PC-3 (cell line): ENCODE results near the gene TMCC3. TPM values are rescaled to one million over a fixed set of nuclear protein-coding genes. Genes with fewer than 3 reads are reported as not detected.

Experiments
- ATAC-seq: fragments of 200-7000 bp; cut with Tn5 transposase; 2 replicates; pipeline ENCODE4 v1.9.1; 2020; ENCODE audit warnings: mild to moderate bottlenecking, moderate library complexity
- BruUV-seq: library from RNA; stranded (reverse); fragments of 400-500 nt; replicated peaks from 2 replicates; lab custom pipeline; 2021; lab: Mats Ljungman, UMichigan
- CTCF ChIA-PET: fragments of 300-600 bp; sonication (Branson Sonifier 250); formaldehyde crosslinking; loops from one replicate; lab custom pipeline; 2022; ENCODE audit warnings: antibody characterized with exemption; lab: Charles Lee
- POLR2A ChIA-PET: fragments of 300-600 bp; sonication (Branson Sonifier 250); formaldehyde crosslinking; loops from one replicate; lab custom pipeline; 2022; ENCODE audit warnings: antibody characterized with exemption; ENCODE audit not compliant: unreplicated experiment; lab: Charles Lee
- DNase-seq: peaks from one replicate; pipeline ENCODE4 v3.0.0-alpha.2; 2015
- H2AFZ ChIP-seq: fragments of 300-600 bp; sonication (generic); 2 replicates; pipeline ENCODE4 v1.6.0; 2016; ENCODE audit warnings: antibody characterized with exemption, low read length
- H3F3A ChIP-seq: fragments of 300-600 bp; sonication (generic); one replicate; pipeline ENCODE4 v1.6.0; 2017; ENCODE audit warnings: antibody characterized with exemption, low read length, control low read depth, mild to moderate bottlenecking; ENCODE audit not compliant: unreplicated experiment
- H3K27ac ChIP-seq: fragments of 300-600 bp; sonication (generic); 2 replicates; pipeline ENCODE4 v1.5.1; 2016; ENCODE audit warnings: mild to moderate bottlenecking, low read length
- H3K27me3 ChIP-seq: fragments of 300-600 bp; sonication (generic); 2 replicates; pipeline ENCODE4 v1.6.1; 2016; ENCODE audit warnings: low read length, mixed read lengths
- H3K36me3 ChIP-seq: fragments of 300-600 bp; sonication (generic); 2 replicates; pipeline ENCODE4 v1.6.1; 2016; ENCODE audit warnings: low read depth, mixed run types, low read length, mixed read lengths
- H3K4me1 ChIP-seq: fragments of 300-600 bp; sonication (generic); 2 replicates; pipeline ENCODE4 v1.5.1; 2016; ENCODE audit warnings: low read length; ENCODE audit not compliant: insufficient read depth
- H3K4me2 ChIP-seq: fragments of 300-600 bp; sonication (generic); 2 replicates; pipeline ENCODE4 v1.6.0; 2016; ENCODE audit warnings: low read length
- H3K4me3 ChIP-seq: fragments of 300-600 bp; sonication (generic); 2 replicates; pipeline ENCODE4 v1.5.1; 2016; ENCODE audit warnings: mild to moderate bottlenecking, low read length, mixed read lengths
- H3K79me2 ChIP-seq: fragments of 300-600 bp; sonication (generic); 2 replicates; pipeline ENCODE4 v1.6.1; 2017; ENCODE audit warnings: low read length, mixed read lengths
- H3K9ac ChIP-seq: fragments of 300-600 bp; sonication (generic); 2 replicates; pipeline ENCODE4 v1.6.0; 2016; ENCODE audit warnings: mild to moderate bottlenecking, low read length
- H3K9me2 ChIP-seq: fragments of 300-600 bp; sonication (generic); replicated peaks from 2 replicates; pipeline ENCODE4 v1.6.1; 2016; ENCODE audit warnings: mixed run types, low read length, mixed read lengths
- H3K9me3 ChIP-seq: fragments of 300-600 bp; sonication (generic); 2 replicates; pipeline ENCODE4 v1.6.1; 2016; ENCODE audit warnings: low read length, mixed read lengths
- H4K20me1 ChIP-seq: fragments of 300-600 bp; sonication (generic); 2 replicates; pipeline ENCODE4 v1.6.1; 2016; ENCODE audit warnings: low read length, mixed read lengths
- EZH2 ChIP-seq: fragments of 300-600 bp; sonication (generic); IDR thresholded peaks from one replicate; pipeline ENCODE4 v1.6.1; 2017; ENCODE audit warnings: antibody characterized with exemption, mild to moderate bottlenecking, low read length; ENCODE audit not compliant: unreplicated experiment
- EZH2phosphoT487 ChIP-seq: fragments of 300-600 bp; sonication (generic); IDR thresholded peaks from 2 replicates; pipeline ENCODE4 v1.6.1; 2018; ENCODE audit warnings: mild to moderate bottlenecking, antibody characterized with exemption, low read length, borderline replicate concordance
- intact Hi-C: fragments of 100-400 bp; cut with micrococcal nuclease; formaldehyde crosslinking; loops from 2 replicates; pipeline ENCODE4 v1.9.0; 2023
- total RNA-seq: library from RNA; depleted of rRNA; stranded (reverse); fragments of >200 nt; gene quantifications from 2 replicates; pipeline ENCODE4 v1.2.3, GENCODE V29; 2014
- TF ChIP-seq, protein P1 (sequence below): fragments of 300-600 bp; sonication (generic); conservative IDR thresholded peaks from 2 replicates; pipeline ENCODE4 v1.5.1; 2017; ENCODE audit warnings: antibody characterized with exemption, low read depth, mild to moderate bottlenecking, low read length

TMCC3 gene
- total RNA-seq, 1 experiment from 2014 or later = 6.5 TPM

DNA sequence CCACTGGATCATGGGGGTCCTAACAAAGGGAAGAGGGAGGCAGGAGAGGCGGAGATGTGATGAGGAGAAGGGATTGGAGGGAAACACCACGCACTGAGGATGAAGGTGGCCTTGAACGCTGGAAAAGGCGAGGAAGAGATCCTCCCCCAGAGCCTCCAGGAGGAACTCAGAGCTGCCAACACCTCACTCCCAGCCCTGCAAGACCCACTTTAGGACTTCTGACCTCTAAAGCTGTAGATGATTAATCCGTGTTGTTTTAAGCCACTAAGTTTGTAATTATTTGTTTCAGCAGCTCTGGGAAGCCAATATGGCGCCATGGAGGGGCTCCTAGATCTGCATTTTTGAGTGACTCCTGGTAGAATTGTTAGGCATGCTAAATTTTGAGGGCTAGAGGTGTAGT is 116.1 kb downstream of the TMCC3 start:
- H3K4me3 ChIP-seq = no peak overlapping the region
- no peak overlapping the region for H3K4me2 ChIP-seq
- H3K9me3 ChIP-seq = no peaks in the 10 kb centered on the region
- H3K36me3 ChIP-seq = no peaks in the 10 kb centered on the region
- intact Hi-C loops = no loop called here
- TF ChIP-seq, protein P1, sequence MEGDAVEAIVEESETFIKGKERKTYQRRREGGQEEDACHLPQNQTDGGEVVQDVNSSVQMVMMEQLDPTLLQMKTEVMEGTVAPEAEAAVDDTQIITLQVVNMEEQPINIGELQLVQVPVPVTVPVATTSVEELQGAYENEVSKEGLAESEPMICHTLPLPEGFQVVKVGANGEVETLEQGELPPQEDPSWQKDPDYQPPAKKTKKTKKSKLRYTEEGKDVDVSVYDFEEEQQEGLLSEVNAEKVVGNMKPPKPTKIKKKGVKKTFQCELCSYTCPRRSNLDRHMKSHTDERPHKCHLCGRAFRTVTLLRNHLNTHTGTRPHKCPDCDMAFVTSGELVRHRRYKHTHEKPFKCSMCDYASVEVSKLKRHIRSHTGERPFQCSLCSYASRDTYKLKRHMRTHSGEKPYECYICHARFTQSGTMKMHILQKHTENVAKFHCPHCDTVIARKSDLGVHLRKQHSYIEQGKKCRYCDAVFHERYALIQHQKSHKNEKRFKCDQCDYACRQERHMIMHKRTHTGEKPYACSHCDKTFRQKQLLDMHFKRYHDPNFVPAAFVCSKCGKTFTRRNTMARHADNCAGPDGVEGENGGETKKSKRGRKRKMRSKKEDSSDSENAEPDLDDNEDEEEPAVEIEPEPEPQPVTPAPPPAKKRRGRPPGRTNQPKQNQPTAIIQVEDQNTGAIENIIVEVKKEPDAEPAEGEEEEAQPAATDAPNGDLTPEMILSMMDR = no peak
- no peak for TF ChIP-seq EZH2phosphoT487
- TF ChIP-seq EZH2 = no peak
- H2AFZ ChIP-seq = no peak overlapping the region
- no TSS peak for BruUV-seq
- ATAC-seq = no peak
- no peaks in the 10 kb centered on the region for H3K4me1 ChIP-seq
- no peak overlapping the region for H3K9ac ChIP-seq
- ChIA-PET CTCF (interaction anchor here (0.5 to 0.6 kb wide), 2 partner anchors 178 to 1542 kb away, joined by 3 read pairs; no protein-coding TSS in a partner anchor), POLR2A (no interaction called here)
- no peak overlapping the region for H3K27ac ChIP-seq
- H3F3A ChIP-seq = no peaks in the 10 kb centered on the region
- H3K79me2 ChIP-seq = no peaks in the 10 kb centered on the region
- H3K27me3 ChIP-seq = no peaks in the 10 kb centered on the region
- no peak for DNase-seq
- no peaks in the 10 kb centered on the region for H3K9me2 ChIP-seq
- H4K20me1 ChIP-seq = no peaks in the 10 kb centered on the region

DNA sequence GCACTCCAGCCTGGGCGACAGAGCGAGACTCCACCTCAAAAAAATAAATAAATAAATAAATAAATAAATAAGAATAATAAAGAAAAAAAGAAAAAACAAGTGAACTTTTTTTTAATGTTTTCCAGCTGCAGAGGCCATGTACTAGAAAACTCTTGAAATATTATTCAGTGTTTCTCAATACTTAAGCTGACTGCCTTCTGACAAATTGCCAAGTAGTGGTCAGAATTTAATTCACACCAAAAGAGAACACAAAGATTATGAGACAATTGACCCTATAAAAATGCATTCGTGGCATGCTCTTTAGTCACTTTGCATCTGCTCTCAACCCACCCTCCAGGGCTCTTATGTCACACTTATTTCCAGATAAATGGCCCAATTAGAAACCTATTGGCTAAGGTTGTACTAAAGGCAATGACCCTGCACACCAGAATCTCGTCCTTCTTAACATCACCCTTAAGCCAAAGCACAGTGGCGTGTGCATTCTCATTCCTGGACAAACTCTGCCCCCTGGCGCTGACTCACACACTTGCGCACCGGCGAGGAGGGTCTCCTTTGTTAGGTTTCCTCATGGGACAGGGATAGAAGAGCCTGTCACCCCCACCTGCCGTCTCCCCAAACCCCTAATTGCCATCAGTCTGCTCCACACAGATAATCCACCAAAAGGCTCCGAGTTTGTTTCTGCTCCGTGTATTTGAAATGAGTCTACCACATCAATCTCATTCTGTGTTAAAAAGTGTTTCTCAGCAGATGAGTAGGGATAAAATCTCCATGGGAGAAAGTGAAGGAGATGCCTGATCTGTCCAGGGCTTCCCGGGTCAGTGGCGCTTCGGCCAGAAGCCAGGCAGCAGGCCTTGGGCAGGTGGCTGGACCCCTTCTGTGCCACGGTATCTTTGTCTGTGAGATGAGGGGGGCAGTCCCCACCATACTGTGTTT is 117.6 kb downstream of the TMCC3 start:
- ChIA-PET CTCF (no interaction called here), POLR2A (no interaction called here)
- intact Hi-C loops = loop anchor here (1.0 to 2.0 kb wide), 3 partner anchors 96 to 398 kb away; no protein-coding TSS in a partner anchor
- no TSS peak for BruUV-seq
- H3K27me3 ChIP-seq = no peaks in the 10 kb centered on the region
- H3K79me2 ChIP-seq = no peaks in the 10 kb centered on the region
- H3K4me2 ChIP-seq = peak overlapping the region; percentile 52; the same call in 1 of the 2 replicates
- no peak overlapping the region for H3K4me3 ChIP-seq
- H3K4me1 ChIP-seq = no peaks in the 10 kb centered on the region
- ATAC-seq (peak; percentile 95), DNase-seq (peak; percentile 79)
- H3K9ac ChIP-seq = no peak overlapping the region
- no peak overlapping the region for H3K27ac ChIP-seq
- H3F3A ChIP-seq = no peaks in the 10 kb centered on the region
- H4K20me1 ChIP-seq = no peaks in the 10 kb centered on the region
- H2AFZ ChIP-seq = peak overlapping the region; percentile 40
- H3K9me2 ChIP-seq = no peaks in the 10 kb centered on the region
- no peaks in the 10 kb centered on the region for H3K9me3 ChIP-seq
- TF ChIP-seq EZH2 = no peak
- TF ChIP-seq, protein P1 = peak; percentile 93
- H3K36me3 ChIP-seq = no peaks in the 10 kb centered on the region

DNA sequence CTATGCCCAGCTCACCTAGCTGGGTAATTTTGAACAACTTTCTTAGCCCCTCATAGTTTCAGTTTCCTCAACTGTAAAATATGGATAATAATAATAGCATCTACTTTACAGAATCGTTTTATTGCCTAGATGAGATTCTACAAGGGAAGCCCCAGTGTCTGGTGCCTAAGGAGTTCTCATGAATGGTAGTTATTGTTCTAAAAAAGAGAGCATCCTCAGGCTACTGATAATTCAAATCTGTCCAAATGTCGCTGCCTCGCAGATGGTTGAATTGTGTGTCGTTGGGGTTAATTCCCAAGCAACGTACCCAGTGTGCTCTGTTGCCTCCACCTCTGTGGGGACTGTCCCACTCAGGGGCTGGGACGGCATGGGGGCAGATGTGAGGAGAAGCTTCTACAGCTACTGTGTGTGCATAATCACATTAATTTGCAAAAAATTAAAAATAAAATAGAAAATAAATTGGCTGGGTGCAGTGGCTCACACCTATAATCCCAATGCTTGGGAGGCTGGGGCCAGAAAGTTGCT is 119.1 kb downstream of the TMCC3 start:
- H3K4me2 ChIP-seq = no peak overlapping the region
- no peak overlapping the region for H3K9ac ChIP-seq
- H4K20me1 ChIP-seq = no peaks in the 10 kb centered on the region
- no peaks in the 10 kb centered on the region; the same call in 1 of the 2 replicates for H3K27me3 ChIP-seq
- DNase-seq (no peak), ATAC-seq (no peak)
- POLR2A ChIA-PET = no interaction called here
- H3K36me3 ChIP-seq = no peaks in the 10 kb centered on the region
- H3K79me2 ChIP-seq = no peaks in the 10 kb centered on the region
- TF ChIP-seq EZH2phosphoT487 = no peak
- TF ChIP-seq, protein P1 = no peak
- TF ChIP-seq EZH2 = no peak
- no peaks in the 10 kb centered on the region for H3K9me2 ChIP-seq
- H2AFZ ChIP-seq = no peak overlapping the region
- H3K9me3 ChIP-seq = no peaks in the 10 kb centered on the region
- no peak overlapping the region for H3K27ac ChIP-seq
- H3F3A ChIP-seq = no peaks in the 10 kb centered on the region
- no peak overlapping the region for H3K4me3 ChIP-seq
- intact Hi-C loops = no loop called here
- no TSS peak for BruUV-seq
- CTCF ChIA-PET = no interaction called here
- H3K4me1 ChIP-seq = no peaks in the 10 kb centered on the region
